Ectodermal cell (in vitro differentiated cells): ENCODE data around the gene BMP2K.

ENCODE experiments used
- H3K27ac ChIP-seq: 2 replicates; pipeline ENCODE4 v1.7.0; 2013; ENCODE audit warnings: mild to moderate bottlenecking, low read depth, low read length; ENCODE audit not compliant: insufficient read depth, poor library complexity, severe bottlenecking
- H3K27me3 ChIP-seq: 2 replicates; pipeline ENCODE4 v1.7.0; 2013; ENCODE audit warnings: mild to moderate bottlenecking, low read length; ENCODE audit not compliant: insufficient read depth, control insufficient read depth, poor library complexity, severe bottlenecking
- H3K36me3 ChIP-seq: one replicate; pipeline ENCODE4 v1.7.0; 2013; ENCODE audit warnings: low read length; ENCODE audit not compliant: control insufficient read depth, insufficient read depth
- H3K4me1 ChIP-seq: one replicate; pipeline ENCODE4 v1.7.0; 2013; ENCODE audit warnings: low read length; ENCODE audit not compliant: control insufficient read depth, insufficient read depth
- H3K4me3 ChIP-seq: 2 replicates; pipeline ENCODE4 v1.7.0; 2013; ENCODE audit warnings: low read depth, low read length, control low read depth; ENCODE audit not compliant: insufficient read depth
- H3K9me3 ChIP-seq: 2 replicates; pipeline ENCODE4 v1.7.0; 2013; ENCODE audit warnings: mild to moderate bottlenecking, low read length, moderate library complexity; ENCODE audit not compliant: control insufficient read depth
- WGBS, 2 experiments: methylation state at CpG; one replicate each; pipeline ENCODE4 v1.1.7; 2013; ENCODE audit warnings: missing lambda C conversion rate in 2 of 2; 5-methylcytosine and 5-hydroxymethylcytosine counted together

BMP2K gene

GRCh38 chr4:78749258-78749971 lies 26.7 kb upstream of the BMP2K start:
- 85 to 100% methylated on average over 2 to 4 of the region's 4 CpGs for whole genome bisulfite sequencing, 2 experiments
- no peaks in the 10 kb centered on the region for H3K27me3 ChIP-seq
- no peaks in the 10 kb centered on the region for H3K9me3 ChIP-seq
- no peaks in the 10 kb centered on the region for H3K4me1 ChIP-seq
- H3K4me3 ChIP-seq = no peak overlapping the region
- no peak overlapping the region for H3K27ac ChIP-seq
- no peaks in the 10 kb centered on the region for H3K36me3 ChIP-seq

GRCh38 chr4:78749972-78750727 lies 26.0 kb upstream of the BMP2K start:
- H3K27ac ChIP-seq = no peak overlapping the region
- 78% methylated on average over 1 of the region's 2 CpGs; no CpG with 5 or more reads in 1 of the 2 experiments for WGBS, 2 experiments
- H3K4me1 ChIP-seq = no peaks in the 10 kb centered on the region
- H3K9me3 ChIP-seq = no peaks in the 10 kb centered on the region
- H3K4me3 ChIP-seq = no peak overlapping the region
- no peaks in the 10 kb centered on the region for H3K27me3 ChIP-seq
- no peaks in the 10 kb centered on the region for H3K36me3 ChIP-seq

DNA sequence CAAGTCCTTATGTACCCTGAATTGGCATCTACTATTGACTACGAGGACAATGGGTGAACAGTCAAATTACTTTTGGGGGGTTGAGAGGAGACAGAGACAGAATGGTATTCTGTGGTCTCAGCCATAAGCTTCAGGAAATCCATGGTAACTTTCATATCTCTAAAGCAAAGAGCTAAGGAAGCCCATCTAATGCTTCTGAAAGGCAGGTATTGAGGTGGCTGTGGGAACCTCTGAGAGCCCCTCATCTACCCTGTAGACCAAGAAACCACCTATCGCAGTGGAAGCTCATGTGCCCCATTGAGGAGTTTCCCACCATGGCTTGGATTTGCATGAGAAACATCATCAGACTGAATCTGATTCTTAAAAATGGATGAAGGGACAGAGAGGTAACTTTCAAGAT lies 23.1 kb upstream of the BMP2K start:
- no peaks in the 10 kb centered on the region for H3K9me3 ChIP-seq

DNA sequence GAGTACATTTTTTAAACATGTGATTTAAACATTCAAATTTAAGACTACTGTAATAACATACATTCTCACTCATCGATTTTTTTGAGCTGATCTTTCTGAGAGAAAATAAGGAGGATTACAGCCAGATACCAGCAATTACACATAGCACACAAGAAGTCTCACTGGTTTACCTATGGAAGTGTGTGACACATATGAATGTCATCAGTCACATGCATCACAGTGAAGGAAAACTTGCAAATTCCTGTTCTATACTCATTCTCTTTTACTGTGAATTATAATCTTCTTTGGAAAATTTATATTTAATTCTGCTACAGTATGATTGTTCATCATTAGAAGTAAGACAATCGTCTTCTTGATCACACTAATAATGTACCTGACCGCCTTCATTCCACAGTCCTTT lies 21.3 kb upstream of the BMP2K start:
- Histone ChIP-seq H3K4me1 (no peaks in the 10 kb centered on the region), H3K4me3 (no peak overlapping the region), H3K27ac (no peak overlapping the region), H3K36me3 (no peaks in the 10 kb centered on the region), H3K9me3 (no peaks in the 10 kb centered on the region), H3K27me3 (no peaks in the 10 kb centered on the region)
- WGBS, 2 experiments = 56 to 97% methylated on average over 1 to 3 of the region's 3 CpGs

More for the DNA sequence above, 23.1 kb upstream of the BMP2K start:
- 96 to 97% methylated on average over 2 of the region's 2 CpGs for WGBS, 2 experiments
- Histone ChIP-seq H3K4me3 (no peak overlapping the region), H3K27me3 (no peaks in the 10 kb centered on the region), H3K27ac (no peak overlapping the region), H3K4me1 (no peaks in the 10 kb centered on the region), H3K36me3 (no peaks in the 10 kb centered on the region)

DNA sequence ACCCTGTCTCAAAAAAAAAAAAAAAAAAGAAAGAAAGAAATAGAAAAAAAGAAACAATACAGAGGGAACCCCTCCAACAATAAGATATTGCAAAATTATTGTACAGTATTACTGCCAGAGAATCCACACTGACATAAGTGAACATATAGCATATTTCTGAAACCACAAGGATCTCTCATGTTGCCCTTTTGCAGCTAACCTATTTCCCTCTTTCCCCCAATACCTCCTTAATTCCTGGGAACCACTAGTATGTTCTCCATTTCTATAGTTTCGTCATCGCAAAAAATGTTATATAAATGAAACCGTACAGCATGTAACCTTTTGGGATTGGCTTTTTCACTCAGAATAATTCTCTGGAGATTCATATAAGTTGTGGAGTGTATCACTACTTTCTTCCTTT lies 20.0 kb upstream of the BMP2K start:
- no peak overlapping the region for H3K4me3 ChIP-seq
- no peaks in the 10 kb centered on the region for H3K36me3 ChIP-seq
- no peaks in the 10 kb centered on the region for H3K9me3 ChIP-seq
- no peaks in the 10 kb centered on the region for H3K27me3 ChIP-seq
- H3K27ac ChIP-seq = no peak overlapping the region
- H3K4me1 ChIP-seq = no peaks in the 10 kb centered on the region
- WGBS, 2 experiments = 95 to 100% methylated on average over 3 of the region's 3 CpGs

DNA sequence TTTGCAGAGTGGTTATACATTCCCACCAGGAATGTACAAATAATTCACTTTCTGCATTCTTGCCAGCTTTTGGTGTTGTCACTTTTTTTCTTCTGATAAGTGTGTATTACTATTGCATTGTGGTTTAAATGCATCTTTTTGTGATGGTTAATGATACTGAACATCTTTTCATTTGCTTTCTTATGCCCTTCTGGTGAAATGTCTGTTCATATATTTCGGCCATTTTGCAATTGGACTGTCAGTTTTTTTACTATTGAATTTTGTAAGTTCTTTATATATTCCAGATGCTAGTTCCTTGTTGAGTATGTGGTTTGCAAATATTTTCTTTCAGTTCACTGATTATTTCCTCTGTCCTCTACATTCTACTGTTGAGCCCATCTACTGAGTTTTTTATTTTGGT lies 19.4 kb upstream of the BMP2K start:
- WGBS, 2 experiments = 92 to 100% methylated on average over 1 of the region's 1 CpG

GRCh38 chr4:78757574-78757973 lies 18.6 kb upstream of the BMP2K start:
- Histone ChIP-seq H3K27me3 (no peaks in the 10 kb centered on the region), H3K4me1 (no peaks in the 10 kb centered on the region)

More for the DNA sequence above, 19.4 kb upstream of the BMP2K start:
- Histone ChIP-seq H3K27me3 (no peaks in the 10 kb centered on the region), H3K27ac (no peak overlapping the region), H3K36me3 (no peaks in the 10 kb centered on the region), H3K4me1 (no peaks in the 10 kb centered on the region), H3K9me3 (no peaks in the 10 kb centered on the region), H3K4me3 (no peak overlapping the region)

DNA sequence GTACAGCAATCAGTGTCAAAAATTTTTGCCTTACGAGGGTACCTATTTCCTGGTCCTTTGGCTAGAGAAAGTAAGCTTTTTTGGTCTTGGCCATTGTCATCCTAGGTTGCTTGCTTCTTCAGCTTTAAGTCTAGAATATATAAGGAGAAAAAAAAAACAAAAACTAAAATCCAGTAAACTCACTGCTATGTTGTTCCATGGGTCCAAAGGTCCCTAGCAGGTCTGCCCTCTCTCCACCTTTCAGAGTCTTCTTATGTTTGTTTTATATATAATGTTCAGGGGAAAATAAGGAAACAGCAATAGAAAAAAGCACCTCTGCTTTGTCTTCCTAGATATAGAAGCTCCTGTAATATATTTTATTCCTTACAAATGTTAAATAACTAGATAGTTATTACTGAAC lies 18.1 kb upstream of the BMP2K start:
- Histone ChIP-seq H3K36me3 (no peaks in the 10 kb centered on the region), H3K9me3 (no peaks in the 10 kb centered on the region), H3K4me1 (no peaks in the 10 kb centered on the region), H3K27me3 (no peaks in the 10 kb centered on the region), H3K27ac (no peak overlapping the region), H3K4me3 (no peak overlapping the region)
- 92 to 100% methylated on average over 1 of the region's 1 CpG for WGBS, 2 experiments

More at GRCh38 chr4:78757574-78757973, 18.6 kb upstream of the BMP2K start:
- Histone ChIP-seq H3K9me3 (no peaks in the 10 kb centered on the region), H3K4me3 (no peak overlapping the region), H3K36me3 (no peaks in the 10 kb centered on the region), H3K27ac (no peak overlapping the region)
- 86 to 94% methylated on average over 1 of the region's 1 CpG for WGBS, 2 experiments

DNA sequence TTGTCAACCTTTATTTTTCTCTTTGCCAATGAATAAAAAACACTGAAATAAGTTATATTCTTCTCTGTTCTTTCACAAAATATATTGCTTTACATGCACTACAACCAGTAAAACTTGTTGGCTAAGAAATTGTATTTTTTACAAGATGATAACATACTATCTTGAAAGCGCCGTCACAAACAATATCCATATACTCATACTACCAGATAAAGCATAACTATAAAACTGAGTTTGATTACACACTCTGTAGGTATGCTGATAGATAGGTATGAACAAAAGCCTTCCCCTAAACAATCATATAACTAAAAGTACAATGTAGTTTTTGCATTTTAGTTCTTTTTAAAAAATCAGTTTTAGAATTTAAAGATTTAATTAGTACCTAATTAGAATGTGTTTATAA lies 13.6 kb upstream of the BMP2K start:
- Histone ChIP-seq H3K27me3 (no peaks in the 10 kb centered on the region), H3K4me1 (no peaks in the 10 kb centered on the region), H3K9me3 (no peaks in the 10 kb centered on the region), H3K27ac (no peak overlapping the region), H3K36me3 (no peaks in the 10 kb centered on the region), H3K4me3 (no peak overlapping the region)
- WGBS, 2 experiments = 100% methylated on average over 2 of the region's 2 CpGs; no CpG with 5 or more reads in 1 of the 2 experiments

DNA sequence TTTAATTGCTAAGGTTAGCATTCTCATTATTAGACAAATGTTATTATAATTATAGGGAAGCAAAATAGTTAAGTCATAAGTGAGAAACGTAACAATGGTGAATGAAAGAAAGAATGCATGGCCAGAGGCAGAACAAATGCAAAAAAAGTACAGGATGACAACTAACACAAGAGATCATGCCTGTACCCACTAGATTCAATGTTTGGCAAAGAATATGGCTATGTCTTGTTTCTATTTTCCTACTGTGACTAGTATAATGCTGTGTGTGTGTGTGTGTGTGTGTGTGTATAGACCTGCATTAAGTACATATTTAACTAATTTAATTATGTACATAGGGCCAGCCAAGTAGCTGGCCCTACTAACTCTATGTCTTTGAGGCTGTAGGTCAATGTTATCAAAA lies 12.9 kb upstream of the BMP2K start:
- H3K4me1 ChIP-seq = no peaks in the 10 kb centered on the region
- no peak overlapping the region for H3K4me3 ChIP-seq
- no peaks in the 10 kb centered on the region for H3K9me3 ChIP-seq
- H3K36me3 ChIP-seq = no peaks in the 10 kb centered on the region
- H3K27ac ChIP-seq = no peak overlapping the region
- no peaks in the 10 kb centered on the region for H3K27me3 ChIP-seq
- 87 to 88% methylated on average over 1 of the region's 1 CpG for WGBS, 2 experiments
